Activated naive CD8-positive, alpha-beta T cell treated with anti-CD3 and anti-CD28 coated beads, Interleukin-2, amount 50 U/mL, for 16 hours (primary cell): ENCODE data around the gene PER1.
"Not testable (repeated sequence)": the region's sequence is repeated elsewhere in the genome, so short reads cannot be mapped to it uniquely, and the experiment has no call there.

Experiments
- DNase-seq: peaks from one replicate; pipeline ENCODE4 v3.0.0-alpha.2; 2020; ENCODE audit warnings: low read depth, low spot score

The PER1 gene

GRCh38 chr17:8121681-8122421 lies 30.4 kb downstream of the PER1 start:
- no peak for DNase-seq

GRCh38 chr17:8121407-8121680 lies 30.9 kb downstream of the PER1 start:
- DNase-seq, result no peak

DNA sequence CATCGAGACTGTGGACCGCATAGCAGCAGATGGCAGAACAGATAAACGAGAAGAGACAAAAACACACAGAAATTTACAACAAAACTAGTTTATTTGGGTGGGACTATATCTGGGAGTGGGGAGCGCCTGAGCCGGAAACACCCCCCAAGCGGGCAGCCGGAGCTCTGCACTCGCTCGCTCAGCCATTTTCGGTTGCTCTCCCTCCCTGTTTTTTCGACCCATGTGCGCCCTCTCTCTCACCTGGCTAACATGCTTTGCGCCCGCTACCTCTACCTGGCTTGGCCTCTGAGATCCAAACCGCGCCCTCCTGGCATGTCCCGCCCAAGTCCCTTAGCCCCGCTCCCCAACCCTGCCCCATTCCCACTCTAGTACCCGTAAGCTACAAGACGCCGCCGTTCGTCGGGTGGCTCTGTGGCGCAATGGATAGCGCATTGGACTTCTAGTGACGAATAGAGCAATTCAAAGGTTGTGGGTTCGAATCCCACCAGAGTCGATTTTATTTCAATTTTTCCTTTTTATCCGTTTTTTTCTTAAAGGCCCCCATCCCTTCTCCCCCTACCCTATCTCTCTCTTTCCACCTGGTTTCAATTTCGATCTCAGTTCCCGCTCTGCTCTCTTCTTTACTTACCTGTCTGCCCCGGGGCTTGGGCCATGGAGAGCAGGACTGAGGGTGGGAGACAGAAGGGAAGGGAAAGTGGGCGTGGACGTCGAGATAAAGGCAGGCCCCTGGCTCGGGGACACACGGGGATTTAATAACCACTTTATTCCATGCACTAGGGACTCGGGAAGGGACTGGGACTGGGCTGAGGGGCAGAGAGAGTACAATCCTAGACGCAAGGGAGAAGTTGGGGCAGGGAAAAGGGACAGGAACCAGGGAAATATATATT lies 31.4 kb downstream of the PER1 start:
- peak; percentile 60 for DNase-seq

GRCh38 chr17:8119581-8120519 lies 32.4 kb downstream of the PER1 start:
- peak; percentile 79 for DNase-seq

DNA sequence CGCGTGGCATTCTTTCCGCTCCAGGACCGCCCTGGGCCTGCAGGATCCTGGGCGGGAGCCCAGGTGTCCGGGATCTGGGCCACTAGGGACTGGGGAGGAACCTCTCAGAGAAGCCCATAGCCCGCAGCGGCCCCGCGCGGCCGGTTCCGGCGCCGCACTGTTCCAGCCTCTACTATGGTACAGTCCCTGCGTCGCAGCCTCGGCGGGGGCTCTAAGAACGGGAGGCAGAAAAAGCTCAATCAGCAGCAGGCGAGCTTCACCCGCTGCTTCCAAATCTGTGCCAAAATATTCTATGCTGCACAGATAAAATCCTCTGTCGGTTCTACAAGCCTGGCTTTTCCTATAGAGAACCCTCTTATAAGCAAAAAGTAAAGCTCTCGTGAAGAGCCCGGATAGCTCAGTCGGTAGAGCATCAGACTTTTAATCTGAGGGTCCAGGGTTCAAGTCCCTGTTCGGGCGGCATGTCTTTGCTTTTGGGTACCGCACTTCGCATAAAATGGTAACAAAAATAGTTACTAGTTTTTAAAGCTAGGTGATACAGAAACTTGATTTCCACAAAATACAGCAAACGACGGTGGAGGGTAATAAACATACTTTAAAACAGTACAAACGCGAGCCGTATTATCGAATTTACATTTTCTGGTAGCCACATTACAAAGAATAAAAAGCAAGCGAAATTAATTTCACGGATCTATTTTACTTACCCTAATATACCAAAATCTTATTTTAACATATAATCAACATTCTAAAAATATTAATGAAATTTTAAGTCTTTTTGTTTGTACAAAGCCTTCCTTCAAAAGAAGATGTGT lies 33.2 kb downstream of the PER1 start:
- peak; percentile 60 for DNase-seq

DNA sequence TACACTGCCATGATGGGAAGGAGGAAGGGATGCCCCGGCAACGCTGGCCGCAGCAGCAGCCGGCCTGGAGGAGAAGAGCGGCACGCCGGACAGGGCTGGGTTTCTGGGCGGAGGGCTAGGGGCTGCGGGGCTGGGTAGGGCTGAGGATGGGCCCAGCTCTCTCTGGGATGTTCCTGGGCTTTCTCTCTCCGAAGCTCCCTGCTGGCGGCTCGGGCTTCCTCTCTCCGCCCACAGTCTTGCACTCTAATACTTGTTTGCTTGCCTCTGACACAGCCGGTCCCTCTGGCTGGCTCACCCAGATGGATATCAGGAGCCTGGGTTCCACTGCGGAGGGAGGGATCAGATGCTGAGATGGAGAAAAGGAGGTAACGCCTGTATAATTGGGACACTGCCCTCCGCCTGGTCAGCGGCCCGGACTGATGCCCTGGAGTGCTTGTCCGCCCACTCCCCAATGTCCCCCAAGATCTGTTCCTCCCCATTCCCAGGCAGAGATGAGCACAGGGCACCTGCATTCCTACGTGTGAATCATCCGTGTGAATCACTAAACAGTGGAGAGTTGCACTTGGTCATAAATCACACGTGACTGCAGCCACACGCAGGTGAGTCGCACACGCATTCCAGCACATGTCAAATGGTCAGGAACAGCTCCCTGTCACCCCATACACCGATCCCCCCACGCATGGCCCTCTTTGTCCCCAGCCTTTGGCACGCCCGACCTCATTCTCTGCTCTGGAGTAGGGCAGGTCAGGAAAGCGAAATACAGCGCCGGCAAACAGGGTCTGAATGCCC lies 34.0 kb downstream of the PER1 start, which contains the start of gene ALOXE3:
Gene ALOXE3, minus strand, starts transcription at position 535 of the 789 bp plus-strand sequence. Its CDS starts 524 bp downstream, at position 11.
- no peak for DNase-seq

GRCh38 chr17:8117367-8117979 lies 34.7 kb downstream of the PER1 start:
- no peak for DNase-seq

DNA sequence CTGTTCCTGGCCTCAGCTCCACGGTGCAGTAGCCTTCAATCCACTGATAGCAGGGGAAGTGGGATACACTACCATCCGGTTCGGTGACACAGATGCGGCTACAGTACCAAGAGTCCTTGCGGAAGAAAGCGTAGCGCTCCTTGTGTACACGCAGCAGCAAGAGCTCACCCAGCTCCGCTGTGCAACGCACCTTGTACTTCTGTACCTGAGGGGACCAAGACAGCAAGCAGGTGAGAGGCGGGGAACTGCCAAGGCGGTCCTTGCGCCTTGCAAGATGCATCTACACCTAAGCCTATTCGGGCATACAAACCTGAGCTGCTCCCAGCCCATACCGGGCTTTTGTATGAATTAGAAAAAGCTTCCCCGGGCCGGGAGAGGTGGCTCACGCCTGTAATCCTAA lies 35.4 kb downstream of the PER1 start:
- DNase-seq, result no peak

- DNase-seq, result no peak
Observed at GRCh38 chr17:8110907-8111306, 41.3 kb downstream of the PER1 start.

DNA sequence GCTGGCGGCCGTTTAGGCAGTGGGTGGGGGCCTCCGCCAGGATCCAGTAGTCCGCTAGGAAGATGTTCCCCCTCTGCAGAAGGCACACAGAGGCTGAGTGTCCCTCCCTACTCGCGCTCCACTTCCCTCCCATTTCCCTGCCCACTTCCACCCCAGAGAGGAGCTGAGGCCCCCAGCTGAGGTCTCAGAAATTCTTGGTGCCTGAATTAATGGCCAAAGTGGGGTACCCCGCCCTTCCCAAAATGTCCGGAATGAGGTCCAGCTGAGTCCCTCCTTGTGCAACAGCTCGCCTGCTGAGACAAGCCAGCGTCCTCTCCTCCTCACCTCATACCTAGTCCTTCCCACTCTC lies 41.8 kb downstream of the PER1 start:
- DNase-seq, result no peak

DNA sequence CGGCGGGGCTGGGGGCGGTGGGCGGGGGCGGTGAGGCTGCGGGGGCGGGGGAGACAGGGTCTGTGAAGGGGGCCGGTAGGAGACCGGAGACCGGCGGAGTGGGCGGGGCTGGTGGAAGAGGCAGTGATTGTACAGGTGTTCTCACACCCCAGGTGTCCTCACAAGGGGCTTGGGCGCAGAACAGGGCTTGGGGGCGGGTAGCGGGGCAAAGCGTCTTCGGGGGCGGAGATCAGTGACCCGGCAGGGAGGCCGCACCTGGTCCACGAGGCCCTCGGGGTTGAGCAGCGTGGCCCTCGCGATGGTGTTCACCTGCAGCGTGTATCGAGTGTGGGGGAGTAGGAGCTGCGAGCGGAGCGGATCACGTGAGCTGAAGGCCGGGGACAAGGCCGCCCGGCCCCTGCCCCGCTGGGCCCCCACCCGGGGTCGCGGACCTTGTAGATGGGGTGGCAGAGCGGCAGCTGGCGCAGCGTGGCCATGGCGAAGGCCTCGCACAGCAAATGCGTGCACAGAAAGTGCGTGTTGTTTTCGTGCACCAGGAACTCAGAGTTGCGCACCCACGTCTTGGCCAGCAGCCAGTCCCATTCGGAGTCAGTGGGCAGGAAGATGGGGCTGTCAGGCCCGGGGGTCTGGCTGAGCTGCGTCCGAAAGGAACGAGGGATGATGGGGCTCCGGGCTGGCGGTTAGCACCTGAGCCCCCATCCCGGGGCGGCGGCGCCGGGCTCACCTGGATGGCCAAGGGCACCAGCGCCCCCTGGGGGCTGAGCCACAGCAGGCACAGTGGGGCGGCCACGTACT lies 42.3 kb downstream of the PER1 start:
- DNase-seq, result peak; percentile 63

GRCh38 chr17:8108972-8109660 lies 43.1 kb downstream of the PER1 start:
- DNase-seq, result no peak

- not testable (repeated sequence) for DNase-seq
Observed at GRCh38 chr17:8106980-8107379, 45.2 kb downstream of the PER1 start.

GRCh38 chr17:8105957-8106398 lies 46.2 kb downstream of the PER1 start:
- DNase-seq, result no peak

- DNase-seq, result no peak
Observed at GRCh38 chr17:8104911-8105310, 47.3 kb downstream of the PER1 start.

- DNase-seq, result no peak
Observed at GRCh38 chr17:8103549-8103948, 48.7 kb downstream of the PER1 start.

DNA sequence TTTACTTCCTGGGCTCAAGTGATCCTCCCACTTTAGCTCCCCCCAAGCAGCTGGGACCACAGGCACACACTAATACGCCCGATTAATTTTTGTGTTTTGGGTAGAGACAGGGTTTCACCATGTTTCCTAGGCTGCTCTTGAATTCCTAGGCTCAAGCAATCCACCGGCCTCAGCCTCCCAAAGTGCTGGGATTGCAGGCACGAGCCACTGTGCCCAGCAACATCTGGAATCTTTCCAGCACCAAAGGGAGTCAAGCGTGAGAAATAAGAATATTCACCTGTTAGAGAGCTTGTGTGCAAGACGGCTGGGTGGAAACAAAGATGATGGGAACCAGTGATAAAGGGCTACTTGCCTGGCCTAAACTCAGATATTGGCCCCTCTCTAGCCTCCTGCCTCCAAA lies 50.5 kb downstream of the PER1 start:
- no peak for DNase-seq

GRCh38 chr17:8100763-8101162 lies 51.4 kb downstream of the PER1 start:
- no peak for DNase-seq
